GM12878 (cell line): Measurements from ENCODE around the gene STEAP1B. TPM values are rescaled to one million over a fixed set of nuclear protein-coding genes. Genes with fewer than 3 reads are reported as not detected.

Experiments used
- ATAC-seq: fragments of 200-7000 bp; cut with Tn5 transposase; 3 replicates; pipeline ENCODE4 v1.9.1; 2020; ENCODE audit warnings: mild to moderate bottlenecking, moderate library complexity
- BruUV-seq: library from RNA; stranded (reverse); fragments of 400-500 nt; replicated peaks from 2 replicates; lab custom pipeline; 2021; lab: Mats Ljungman, UMichigan
- CTCF ChIA-PET: fragments of 300-600 bp; sonication (Branson Sonifier 250); formaldehyde crosslinking; extraction: SDS; loops from one replicate; lab custom pipeline; 2021; ENCODE audit warnings: inconsistent platforms; lab: Yijun Ruan, JAX
- POLR2A ChIA-PET: fragments of 350-600 bp; formaldehyde crosslinking; extraction: SDS; loops from one replicate; lab custom pipeline; 2021; ENCODE audit warnings: inconsistent platforms; lab: Charles Lee
- RAD21 ChIA-PET: fragments of 300-600 bp; sonication (Branson Sonifier 250); formaldehyde crosslinking; loops from one replicate; lab custom pipeline; 2023; ENCODE audit warnings: antibody characterized with exemption; ENCODE audit not compliant: unreplicated experiment; lab: Charles Lee
- SMC1A ChIA-PET: fragments of 300-600 bp; sonication (Branson Sonifier 250); formaldehyde crosslinking; loops from one replicate; lab custom pipeline; 2023; ENCODE audit not compliant: unreplicated experiment, uncharacterized antibody; lab: Charles Lee
- DNase-seq: peaks from one replicate; pipeline ENCODE4 v3.0.0-alpha.2; 2011; ENCODE audit warnings: low read depth, low spot score
- FAIRE-seq: peaks from 3 replicates; lab custom pipeline; 2011; peaks lifted over from hg19 to GRCh38; lab: Jason Lieb, UNC
- H2AFZ ChIP-seq: 2 replicates; pipeline ENCODE4 v1.6.0; 2011; ENCODE audit warnings: low read depth, low read length, control low read depth; ENCODE audit not compliant: control insufficient read depth
- H3K27ac ChIP-seq: 2 replicates; pipeline ENCODE4 v1.5.1; 2011; ENCODE audit warnings: control low read depth; ENCODE audit not compliant: control insufficient read depth, insufficient read depth
- H3K27me3 ChIP-seq, 2 experiments: replicated peaks in 1 of 2; 2 replicates each; pipeline versions ENCODE4 v1.6.0 to v1.6.1; 2011; ENCODE audit warnings: low read length in 1 of 2; ENCODE audit not compliant: control insufficient read depth in 2 of 2, insufficient read depth in 2 of 2
- H3K36me3 ChIP-seq, 2 experiments: 2 replicates each; pipeline ENCODE4 v1.5.1; 2011; ENCODE audit warnings: low read length in 1 of 2; ENCODE audit not compliant: control insufficient read depth in 2 of 2, insufficient read depth in 2 of 2
- H3K4me1 ChIP-seq: 2 replicates; pipeline ENCODE4 v1.6.1; 2011; ENCODE audit warnings: mild to moderate bottlenecking, low read length, moderate library complexity, mixed read lengths; ENCODE audit not compliant: control insufficient read depth, insufficient read depth
- H3K4me2 ChIP-seq: 2 replicates; pipeline ENCODE4 v1.6.0; 2011; ENCODE audit warnings: control low read depth; ENCODE audit not compliant: control insufficient read depth, insufficient read depth
- H3K4me3 ChIP-seq: fragments of 200-600 bp; sonication (generic); 2 replicates; pipeline ENCODE4 v1.5.1; 2016
- H3K79me2 ChIP-seq: 2 replicates; pipeline ENCODE4 v1.6.0; 2011; ENCODE audit warnings: low read length; ENCODE audit not compliant: control insufficient read depth, insufficient read depth
- H3K9ac ChIP-seq: 2 replicates; pipeline ENCODE4 v1.8.0; 2011; ENCODE audit warnings: low read length, control low read depth, mixed read lengths; ENCODE audit not compliant: control insufficient read depth, insufficient read depth
- H3K9me3 ChIP-seq: replicated peaks from 3 replicates; pipeline ENCODE4 v1.5.1; 2011; ENCODE audit warnings: mild to moderate bottlenecking, low read length; ENCODE audit not compliant: control insufficient read depth, insufficient read depth
- H4K20me1 ChIP-seq: 2 replicates; pipeline ENCODE4 v1.6.0; 2011; ENCODE audit not compliant: control insufficient read depth, insufficient read depth
- ASH2L ChIP-seq: fragments of 300-600, 200-600 bp; sonication (generic); IDR thresholded peaks from 2 replicates; pipeline ENCODE4 v1.6.1; 2017; ENCODE audit warnings: low read depth, mild to moderate bottlenecking, borderline replicate concordance
- BRCA1 ChIP-seq: IDR thresholded peaks from 2 replicates; pipeline ENCODE4 v1.6.1; 2011; ENCODE audit warnings: low read depth, low read length, improper control_type of control experiment
- CREB1 ChIP-seq: IDR thresholded peaks from 2 replicates; pipeline ENCODE4 v1.6.1; 2012; ENCODE audit warnings: low read depth, mild to moderate bottlenecking, inconsistent platforms
- ELK1 ChIP-seq: IDR thresholded peaks from 2 replicates; pipeline ENCODE4 v1.6.1; 2012; ENCODE audit warnings: low read depth, low read length, improper control_type of control experiment
- IRF4 ChIP-seq: IDR thresholded peaks from 2 replicates; pipeline ENCODE4 v1.6.1; 2011; ENCODE audit warnings: low read depth, low read length
- NRF1 ChIP-seq: conservative IDR thresholded peaks from 2 replicates; pipeline ENCODE4 v1.6.1; 2011; ENCODE audit warnings: mild to moderate bottlenecking, low read depth, low read length, improper control_type of control experiment
- POU2F2 ChIP-seq: IDR thresholded peaks from 3 replicates; pipeline ENCODE4 v1.6.1; 2011; ENCODE audit warnings: low read depth, mild to moderate bottlenecking, low read length, borderline replicate concordance
- SKIL ChIP-seq: fragments of 450-650 bp; IDR thresholded peaks from 2 replicates; pipeline ENCODE4 v1.6.1; 2017; ENCODE audit warnings: mild to moderate bottlenecking, low read depth, inconsistent platforms; ENCODE audit not compliant: poor library complexity, severe bottlenecking
- USF1 ChIP-seq: IDR thresholded peaks from 2 replicates; pipeline ENCODE4 v1.6.1; 2011; ENCODE audit warnings: borderline replicate concordance, low read depth, mild to moderate bottlenecking, moderate library complexity, mixed read lengths, low read length; ENCODE audit not compliant: insufficient read depth; ENCODE audit errors: extremely low read length
- ZBED1 ChIP-seq: IDR thresholded peaks from 2 replicates; pipeline ENCODE4 v1.6.1; 2016; ENCODE audit warnings: borderline replicate concordance
- WGBS: methylation state at CpG from one replicate; pipeline ENCODE4 v1.1.6; 2016; ENCODE audit warnings: low lambda C conversion rate; ENCODE audit not compliant: insufficient replicate concordance, insufficient coverage; ENCODE audit errors: missing lambda C conversion rate; 5-methylcytosine and 5-hydroxymethylcytosine counted together
- in situ Hi-C: fragments of 300-500 bp; cut with MboI; formaldehyde crosslinking; loops from 9 replicates; pipeline ENCODE4 v1.14.3; 2018; ENCODE audit warnings: mixed read lengths
- intact Hi-C: fragments of 100-400 bp; cut with micrococcal nuclease; formaldehyde crosslinking; loops from one replicate; pipeline ENCODE4 v1.14.2; 2022; ENCODE audit not compliant: unreplicated experiment
- polyA plus RNA-seq, 11 experiments: library from polyadenylated mRNA; depleted of rRNA in 4 of 11; unstranded in 6 of 11; stranded (reverse) in 5 of 11; fragments of >200 nt; fragmentation: Nextera tagmentation in 4 of 11; fragmentation: Illumina TruSeq in 1 of 11; extraction: Ambion mirVana in 4 of 11; extraction: Trizol in 1 of 11; gene quantifications; 1 replicate in 1 of 11; 2 replicates in 10 of 11; pipeline versions ENCODE4 v1.2.1 to v1.2.3, GENCODE V29; 2011 to 2016; ENCODE audit warnings: inconsistent platforms in 2 of 11, missing spikeins in 2 of 11, low read depth in 1 of 11
- total RNA-seq, 4 experiments: library from RNA; depleted of rRNA in 3 of 4; stranded (reverse); fragments of >200 nt in 3 of 4; fragmentation: Illumina TruSeq in 1 of 4; extraction: Trizol in 1 of 4; gene quantifications; 2 replicates each; pipeline versions ENCODE4 v1.2.1 to v1.2.3, GENCODE V29; 2013 to 2021

The STEAP1B gene
- total and polyA plus RNA-seq, 10 of the 15 experiments (the other 5 are each of a cell fraction or from before 2014, with no cell fraction given): 0.14 TPM; not detected in 9

- ChIA-PET CTCF (interaction anchor here (0.9 to 1.2 kb wide), 2 partner anchors 62 to 280 kb away, joined by 3 to 4 read pairs; no protein-coding TSS in a partner anchor), POLR2A (interaction anchor here (0.6 kb wide), 1 partner anchor 1078 kb away, joined by 3 read pairs; no protein-coding TSS in a partner anchor), RAD21 (interaction anchor here (1.5 kb wide), 1 partner anchor 11 kb away, joined by 3 read pairs; no protein-coding TSS in a partner anchor), SMC1A (interaction anchor here (0.7 to 3.6 kb wide), 4 partner anchors 11 to 63 kb away, joined by 3 to 19 read pairs (median 3); no protein-coding TSS in a partner anchor)
- Histone ChIP-seq H3K4me1 (peaks cover 17% of the 10 kb centered on the region), H4K20me1 (no peaks in the 10 kb centered on the region), H3K27ac (no peak overlapping the region), H3K9ac (no peak overlapping the region), H3K27me3 (no peaks in the 10 kb centered on the region), H2AFZ (no peak overlapping the region), H3K36me3 (no peaks in the 10 kb centered on the region), H3K4me3 (no peak overlapping the region), H3K4me2 (no peak overlapping the region), H3K79me2 (no peaks in the 10 kb centered on the region), H3K9me3 (peaks cover 3% of the 10 kb centered on the region; the same call in 1 of the 3 replicates)
- intact Hi-C loops: no loop called here
- 0% methylated on average over 1 of the region's 1 CpG for WGBS
- in situ Hi-C loops: no loop called here
- no peak for ATAC-seq
- BruUV-seq: no TSS peak
- FAIRE-seq: peak; percentile 7
- TF ChIP-seq ELK1 (no peak), ASH2L (no peak), CREB1 (peak; percentile 43; the same call in 1 of the 2 replicates)
- DNase-seq: no peak
Measured at GRCh38 chr7:22390516-22390915, 109.5 kb downstream of the STEAP1B start.

GRCh38 chr7:22389892-22390291, 110.1 kb downstream of the STEAP1B start:
- H3K4me2 ChIP-seq: no peak overlapping the region
- ATAC-seq: no peak
- ChIA-PET SMC1A (interaction anchor here (0.7 to 3.6 kb wide), 5 partner anchors 12 to 62 kb away, joined by 3 to 19 read pairs (median 3); no protein-coding TSS in a partner anchor), CTCF (interaction anchor here (0.6 to 1.2 kb wide), 4 partner anchors 15 to 1321 kb away, joined by 3 to 4 read pairs (median 4); no protein-coding TSS in a partner anchor), RAD21 (interaction anchor here (1.5 kb wide), 1 partner anchor 11 kb away, joined by 3 read pairs; no protein-coding TSS in a partner anchor), POLR2A (no interaction called here)
- no peaks in the 10 kb centered on the region for H3K36me3 ChIP-seq
- H3K27ac ChIP-seq: no peak overlapping the region
- peaks cover 3% of the 10 kb centered on the region; the same call in 1 of the 3 replicates for H3K9me3 ChIP-seq
- 26% methylated on average over 2 of the region's 2 CpGs for WGBS
- H3K27me3 ChIP-seq: no peaks in the 10 kb centered on the region
- peaks cover 23% of the 10 kb centered on the region for H3K4me1 ChIP-seq
- no peaks in the 10 kb centered on the region for H3K79me2 ChIP-seq
- no peak overlapping the region for H3K9ac ChIP-seq
- no TSS peak for BruUV-seq
- in situ Hi-C loops (no loop called here), intact Hi-C loops (no loop called here)
- DNase-seq: no peak
- no peak overlapping the region for H3K4me3 ChIP-seq
- peak; percentile 35 for FAIRE-seq
- H2AFZ ChIP-seq: no peak overlapping the region
- H4K20me1 ChIP-seq: no peaks in the 10 kb centered on the region
- no peak for TF ChIP-seq POU2F2
- no peak for TF ChIP-seq USF1
- no peak for TF ChIP-seq ZBED1
- TF ChIP-seq BRCA1: no peak
- TF ChIP-seq IRF4: no peak
- TF ChIP-seq SKIL: no peak
- no peak for TF ChIP-seq NRF1
